Small intestine (tissue), 7 donors: Measurements from ENCODE around the gene SLC2A9. TPM values are rescaled to one million over a fixed set of nuclear protein-coding genes. Genes with fewer than 3 reads are reported as not detected.

Source experiments
- DNase-seq, 2 donors: peaks; one replicate each; pipeline versions ENCODE4 v3.0.0 to v3.0.0-alpha.2; 2013
- FAIRE-seq: peaks from 2 replicates; lab custom pipeline; 2012; peaks lifted over from hg19 to GRCh38; lab: Jason Lieb, UNC
- H3K27ac ChIP-seq, 3 donors: one replicate each; pipeline ENCODE4 v1.5.1; 2013; ENCODE audit warnings: low read length in 2 of 3, mild to moderate bottlenecking in 2 of 3, control low read depth in 1 of 3, inconsistent platforms in 1 of 3, low read depth in 1 of 3, moderate library complexity in 1 of 3
- H3K27me3 ChIP-seq, 3 donors: one replicate each; pipeline ENCODE4 v1.6.1; 2013; ENCODE audit warnings: low read length in 3 of 3, inconsistent platforms in 1 of 3; ENCODE audit not compliant: control insufficient read depth in 3 of 3, insufficient read depth in 3 of 3
- H3K36me3 ChIP-seq, 3 donors: one replicate each; pipeline ENCODE4 v1.6.1; 2013; ENCODE audit warnings: low read length in 3 of 3, inconsistent platforms in 1 of 3, low read depth in 1 of 3, mild to moderate bottlenecking in 1 of 3, moderate library complexity in 1 of 3; ENCODE audit not compliant: control insufficient read depth in 3 of 3, insufficient read depth in 2 of 3
- H3K4me1 ChIP-seq, 3 donors: one replicate each; pipeline ENCODE4 v1.6.1; 2013; ENCODE audit warnings: low read length in 2 of 3, inconsistent platforms in 1 of 3, low read depth in 1 of 3, mild to moderate bottlenecking in 1 of 3, moderate library complexity in 1 of 3; ENCODE audit not compliant: control insufficient read depth in 3 of 3, insufficient read depth in 2 of 3
- H3K4me3 ChIP-seq, 3 donors: one replicate each; pipeline ENCODE4 v1.5.1; 2013; ENCODE audit warnings: low read length in 3 of 3, control low read depth in 1 of 3, inconsistent platforms in 1 of 3, low read depth in 1 of 3, mild to moderate bottlenecking in 1 of 3, moderate library complexity in 1 of 3
- H3K9me3 ChIP-seq, 2 donors: one replicate each; pipeline ENCODE4 v1.6.1; 2013; ENCODE audit warnings: low read depth in 1 of 2, low read length in 1 of 2; ENCODE audit not compliant: control insufficient read depth in 2 of 2, insufficient read depth in 1 of 2
- WGBS, 3 donors: extraction: QIAGEN DNeasy Blood & Tissue Kit; methylation state at CpG; one replicate each; pipeline ENCODE4 v1.1.7; 2013; 5-methylcytosine and 5-hydroxymethylcytosine counted together
- polyA plus RNA-seq, 4 donors: library from polyadenylated mRNA; stranded (reverse) in 3 of 4; unstranded in 1 of 4; fragments of 200-250 nt in 3 of 4; fragments of 120-200 nt in 1 of 4; gene quantifications; one replicate each; pipeline versions ENCODE4 v1.2.1 to v1.2.3, GENCODE V29; 2013
- donor health status: healthy with polysubstance abuse.
- donor health status: control.
- donor health status: control.
- donor health status: Bipolar disorder and iron deficiency.
- donor health status: healthy.

SLC2A9 gene
- polyA plus RNA-seq, 4 donors: 7.4 to 34.4 (median 12.3) TPM

GRCh38 chr4:9898596-9899305 is 122.5 kb downstream of the SLC2A9 start:
- H3K27ac ChIP-seq: no peak overlapping the region
- 56 to 70% (median 68%) methylated on average over 9 of the region's 9 CpGs for WGBS, 3 donors
- H3K4me3 ChIP-seq: no peak overlapping the region
- FAIRE-seq (no peak), DNase-seq (peak; percentile 26 to 53)
- H3K27me3 ChIP-seq: no peaks in the 10 kb centered on the region
- H3K4me1 ChIP-seq: no peaks in the 10 kb centered on the region
- no peaks in the 10 kb centered on the region for H3K9me3 ChIP-seq
- H3K36me3 ChIP-seq: peaks cover 0 to 10% (median 0%) of the 10 kb centered on the region in 3 donors

DNA sequence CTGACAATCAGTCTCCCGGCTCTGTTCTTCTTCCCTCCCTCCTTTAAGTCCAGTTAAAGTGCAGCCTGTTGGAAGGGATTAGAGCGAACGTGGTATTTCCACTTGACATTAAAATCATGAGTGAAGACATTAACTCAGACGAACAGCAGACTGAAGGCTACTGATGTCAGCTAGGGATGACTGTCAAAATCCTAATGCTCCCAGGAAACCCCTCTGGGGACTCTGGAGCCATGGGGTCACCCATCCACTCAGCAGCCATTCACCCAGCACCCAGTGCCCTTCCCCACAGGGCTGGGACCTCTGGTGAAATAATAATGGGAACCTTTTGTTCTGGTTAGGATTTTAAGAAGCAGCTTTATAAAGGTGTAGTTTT is 126.0 kb downstream of the SLC2A9 start:
- Histone ChIP-seq H3K27ac (no peak overlapping the region), H3K4me3 (no peak overlapping the region), H3K27me3 (no peaks in the 10 kb centered on the region), H3K4me1 (no peaks in the 10 kb centered on the region), H3K9me3 (no peaks in the 10 kb centered on the region), H3K36me3 (peaks cover 0 to 4% (median 0%) of the 10 kb centered on the region in 3 donors)
- FAIRE-seq: no peak
- no peak for DNase-seq
- 74 to 86% (median 81%) methylated on average over 4 of the region's 4 CpGs for WGBS, 3 donors

DNA sequence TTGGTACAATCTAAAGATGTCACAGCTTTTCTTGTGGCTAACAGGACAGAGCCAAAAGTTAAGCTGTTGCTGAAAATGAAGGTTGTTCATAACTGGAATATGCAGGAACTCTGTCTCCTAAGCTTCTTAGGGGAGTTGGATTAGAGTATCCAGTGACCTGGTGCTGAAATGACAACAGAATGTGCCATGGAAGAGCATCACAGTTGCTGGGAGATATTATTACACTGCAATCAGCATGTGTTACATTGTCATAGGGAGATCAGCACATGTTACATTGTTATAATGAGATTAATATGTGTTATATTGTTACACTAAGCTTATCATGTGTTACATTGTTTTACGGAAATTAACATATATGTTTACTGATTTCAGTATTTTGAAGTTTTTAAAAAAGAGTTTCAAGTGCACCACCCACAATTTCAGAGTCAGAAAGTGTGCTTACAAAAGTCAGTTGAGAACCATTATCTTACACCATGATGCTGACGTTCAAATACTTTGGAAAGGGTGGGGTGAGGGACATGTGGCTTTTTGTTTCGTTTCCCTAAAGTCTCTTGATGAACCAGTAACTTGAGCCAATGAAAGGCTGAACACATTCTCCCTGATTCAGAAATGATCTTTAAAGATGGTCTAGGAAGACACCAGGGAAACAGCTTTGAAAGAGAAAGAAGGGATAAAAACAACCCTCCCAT is 126.5 kb downstream of the SLC2A9 start:
- WGBS, 3 donors: 73 to 89% (median 79%) methylated on average over 3 of the region's 3 CpGs
- no peak for DNase-seq
- no peak for FAIRE-seq

DNA sequence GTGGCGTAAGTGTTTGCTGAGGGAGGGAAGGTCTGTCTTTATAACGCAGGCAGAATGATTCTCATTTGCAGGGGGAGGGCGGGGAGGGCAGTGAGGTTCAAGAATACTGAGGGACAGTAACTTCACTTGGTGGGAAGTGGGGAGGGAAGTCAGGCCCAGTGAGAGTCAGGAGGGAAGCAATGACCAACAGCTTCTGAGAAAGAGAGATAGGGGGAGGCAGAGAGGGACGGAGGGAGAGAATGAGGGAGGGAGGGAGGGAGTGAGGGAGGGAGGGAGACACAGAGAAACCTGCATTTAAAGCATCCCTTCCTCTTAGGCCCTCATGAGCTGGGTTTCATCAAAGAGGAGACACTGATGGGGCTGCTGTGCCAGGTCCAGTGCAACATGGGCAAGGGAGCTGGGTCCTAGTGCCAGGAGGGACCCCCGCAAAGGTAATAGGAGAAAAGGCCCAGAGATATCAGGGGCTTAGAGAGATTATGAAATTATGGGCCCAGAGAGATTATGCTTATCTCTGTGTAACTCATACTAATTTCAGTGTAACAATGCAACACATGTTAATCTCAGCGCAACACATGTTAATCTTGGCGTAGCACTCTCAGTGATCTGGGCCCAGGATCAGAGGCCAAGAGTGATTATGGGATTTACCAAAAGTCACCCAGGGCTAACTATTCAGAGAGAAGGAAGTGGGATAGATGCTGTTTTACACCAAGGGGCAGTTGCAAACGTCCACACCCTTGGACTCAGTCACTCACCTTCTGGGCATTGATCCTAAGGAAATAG is 127.8 kb downstream of the SLC2A9 start:
- no peaks in the 10 kb centered on the region for H3K9me3 ChIP-seq
- WGBS, 3 donors: 76 to 82% (median 78%) methylated on average over 8 of the region's 8 CpGs
- no peak overlapping the region for H3K4me3 ChIP-seq
- no peaks in the 10 kb centered on the region for H3K27me3 ChIP-seq
- DNase-seq (peak in 1 of 2 donors; percentile 5), FAIRE-seq (no peak)
- no peak overlapping the region for H3K27ac ChIP-seq
- no peaks in the 10 kb centered on the region for H3K4me1 ChIP-seq
- H3K36me3 ChIP-seq: peaks cover 0 to 8% (median 0%) of the 10 kb centered on the region in 3 donors

More for the DNA sequence above, 126.5 kb downstream of the SLC2A9 start:
- Histone ChIP-seq H3K27ac (no peak overlapping the region), H3K4me1 (no peaks in the 10 kb centered on the region), H3K9me3 (no peaks in the 10 kb centered on the region), H3K36me3 (peaks cover 0 to 8% (median 0%) of the 10 kb centered on the region in 3 donors), H3K27me3 (no peaks in the 10 kb centered on the region), H3K4me3 (no peak overlapping the region)

- FAIRE-seq: no peak
- no peak overlapping the region for H3K27ac ChIP-seq
- no peak overlapping the region for H3K4me3 ChIP-seq
- 67 to 80% (median 71%) methylated on average over 7 of the region's 7 CpGs for WGBS, 3 donors
- no peaks in the 10 kb centered on the region for H3K27me3 ChIP-seq
- no peaks in the 10 kb centered on the region for H3K9me3 ChIP-seq
- peaks cover 0 to 12% (median 0%) of the 10 kb centered on the region in 3 donors for H3K36me3 ChIP-seq
- no peaks in the 10 kb centered on the region for H3K4me1 ChIP-seq
- no peak for DNase-seq
Measured at GRCh38 chr4:9891740-9892139, 129.6 kb downstream of the SLC2A9 start.

- DNase-seq: no peak
- FAIRE-seq: no peak
- no peaks in the 10 kb centered on the region for H3K27me3 ChIP-seq
- 67 to 86% (median 77%) methylated on average over 7 of the region's 7 CpGs for WGBS, 3 donors
- no peak overlapping the region for H3K27ac ChIP-seq
- peaks cover 0 to 15% (median 0%) of the 10 kb centered on the region in 3 donors for H3K36me3 ChIP-seq
- H3K4me3 ChIP-seq: no peak overlapping the region
- H3K4me1 ChIP-seq: no peaks in the 10 kb centered on the region
- no peaks in the 10 kb centered on the region for H3K9me3 ChIP-seq
Measured at GRCh38 chr4:9891056-9891455, 130.2 kb downstream of the SLC2A9 start.

DNA sequence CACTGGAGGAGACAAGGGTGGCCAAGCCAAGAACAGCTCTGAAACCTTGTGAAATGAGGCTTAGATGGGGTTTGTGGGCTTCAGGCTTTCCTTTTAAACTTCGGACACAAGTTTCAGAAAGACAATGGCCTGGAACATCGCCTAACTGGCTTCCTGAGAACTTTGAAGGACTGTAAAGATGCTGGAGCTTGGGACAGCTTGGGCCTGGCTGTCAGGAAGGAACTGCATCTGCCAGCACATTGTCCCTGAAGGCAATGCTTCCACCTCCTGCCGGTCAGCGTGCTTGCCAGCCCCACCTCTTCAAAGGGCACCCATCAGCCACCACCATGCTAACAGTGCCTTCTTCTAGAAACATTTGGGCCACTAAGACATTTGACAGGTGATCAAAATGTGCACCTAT is 132.0 kb downstream of the SLC2A9 start:
- no peak for DNase-seq
- Histone ChIP-seq H3K9me3 (no peaks in the 10 kb centered on the region), H3K27me3 (no peaks in the 10 kb centered on the region), H3K27ac (no peak overlapping the region), H3K4me1 (no peaks in the 10 kb centered on the region), H3K36me3 (peaks cover 0 to 16% (median 3%) of the 10 kb centered on the region in 3 donors), H3K4me3 (no peak overlapping the region)
- no peak for FAIRE-seq
- WGBS, 3 donors: 78 to 98% (median 87%) methylated on average over 4 of the region's 4 CpGs

DNA sequence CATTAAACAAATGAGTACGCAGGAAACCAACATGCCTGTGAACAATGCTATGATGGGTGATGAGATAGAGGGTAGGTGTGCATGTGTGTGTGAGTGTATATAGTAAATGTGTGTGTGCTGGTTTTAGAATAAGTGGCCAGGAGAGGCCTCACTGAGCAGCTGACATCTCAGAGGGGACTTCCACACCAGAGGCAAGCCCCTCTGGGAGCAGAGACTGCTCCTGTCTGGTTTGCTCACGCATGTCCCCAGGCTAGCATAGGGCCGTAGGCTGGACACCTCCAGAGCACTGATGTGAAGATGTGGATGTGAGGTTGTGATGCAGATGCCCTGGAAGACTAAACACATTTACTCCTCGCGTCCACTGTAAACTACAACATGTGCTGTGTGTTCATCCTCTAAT is 135.3 kb downstream of the SLC2A9 start:
- DNase-seq (no peak), FAIRE-seq (no peak)
- 84 to 93% (median 92%) methylated on average over 5 of the region's 5 CpGs for WGBS, 3 donors
- no peaks in the 10 kb centered on the region for H3K27me3 ChIP-seq
- H3K36me3 ChIP-seq: peaks cover 0 to 14% (median 3%) of the 10 kb centered on the region in 3 donors
- no peak overlapping the region for H3K4me3 ChIP-seq
- no peak overlapping the region for H3K27ac ChIP-seq
- H3K4me1 ChIP-seq: no peaks in the 10 kb centered on the region
- H3K9me3 ChIP-seq: peaks cover 0 to 4% of the 10 kb centered on the region in 2 donors
